Measurements from ENCODE around the gene TMEM131. TPM values are rescaled to one million over a fixed set of nuclear protein-coding genes. Genes with fewer than 3 reads are reported as not detected.
A peak's percentile ranks its signal among the peaks of the same experiment; 100 is the strongest.

The TMEM131 gene
- total RNA-seq, 2 donors from 2014 or later, result 20.0 to 21.4 TPM

- no peaks in the 10 kb centered on the region for H3K9me3 ChIP-seq
- intact Hi-C loops (cut with DNase I), result no loop called here
- peaks cover 5 to 8% of the 10 kb centered on the region in 2 donors for H3K36me3 ChIP-seq (replicated peaks in 1 of 2; ENCODE audit: insufficient read depth in 1 of 2, low read depth in 2 of 2)
- WGBS, 2 donors, result 54 to 73% methylated on average over 7 of the region's 7 CpGs
- TF ChIP-seq CTCF (IDR thresholded peaks at IDR 0.05) (peak in 2 of 7 experiments; percentile 20 to 33), POLR2A (IDR thresholded peaks at IDR 0.05) (no peak)
- H3K27me3 ChIP-seq, result no peaks in the 10 kb centered on the region
- H3K27ac ChIP-seq, result no peak overlapping the region
- ATAC-seq, result no peak
- no peak for DNase-seq
- H3K4me1 ChIP-seq, result no peaks in the 10 kb centered on the region
- H3K4me3 ChIP-seq, result no peak overlapping the region
Measured at GRCh38 chr2:97774425-97774824, 221.3 kb downstream of the TMEM131 start.

DNA sequence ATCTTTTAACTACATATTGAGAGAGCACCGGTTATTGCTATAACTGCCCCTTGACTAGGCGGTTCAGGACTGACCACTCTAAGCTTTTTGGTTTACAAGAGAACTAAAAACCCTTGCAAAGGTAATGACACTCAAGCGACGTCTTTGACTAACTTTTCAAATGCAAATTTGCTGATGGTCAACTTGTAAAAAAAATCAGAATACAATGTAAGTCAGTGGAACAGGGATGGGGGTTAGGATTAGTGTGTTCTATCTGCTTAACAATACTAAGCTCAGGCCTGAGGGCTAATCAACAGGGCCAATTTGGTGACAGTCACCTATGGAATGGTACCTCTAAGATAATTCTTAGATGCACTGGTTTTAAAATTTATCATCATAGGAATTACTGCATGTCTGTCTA, 225.3 kb downstream of the TMEM131 start:
- WGBS, 2 donors, result 57 to 60% methylated on average over 4 of the region's 4 CpGs
- Histone ChIP-seq H3K27ac (no peak overlapping the region), H3K36me3 (replicated peaks in 1 of 2; ENCODE audit: insufficient read depth in 1 of 2, low read depth in 2 of 2) (peaks cover 5% of the 10 kb centered on the region in 2 donors), H3K4me1 (no peaks in the 10 kb centered on the region), H3K4me3 (no peak overlapping the region), H3K9me3 (no peaks in the 10 kb centered on the region), H3K27me3 (no peaks in the 10 kb centered on the region)
- no peak for ATAC-seq
- intact Hi-C loops (cut with DNase I), result no loop called here
- DNase-seq, result no peak
- TF ChIP-seq POLR2A (IDR thresholded peaks at IDR 0.05) (no peak), CTCF (IDR thresholded peaks at IDR 0.05) (no peak)

DNA sequence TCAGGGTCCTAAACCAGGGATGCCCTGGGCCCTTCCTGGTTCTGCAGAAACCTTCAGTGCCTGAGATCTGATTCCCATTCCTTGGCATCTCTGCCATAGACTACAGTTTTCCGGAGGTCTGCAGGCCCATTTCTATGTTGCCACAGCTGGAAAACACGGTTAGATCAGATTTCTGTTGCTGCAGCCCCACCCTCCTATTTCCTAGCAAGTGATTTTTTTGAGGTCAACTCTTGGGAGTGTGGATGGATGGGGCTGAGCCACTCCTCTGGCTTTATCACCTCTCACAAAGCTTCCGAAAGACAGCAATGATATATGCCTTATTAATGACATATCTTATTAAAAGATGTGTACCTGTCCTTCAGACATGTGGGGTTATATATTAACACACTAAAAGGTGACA, 226.0 kb downstream of the TMEM131 start:
- TF ChIP-seq CTCF (IDR thresholded peaks at IDR 0.05) (no peak), POLR2A (IDR thresholded peaks at IDR 0.05) (no peak)
- Histone ChIP-seq H3K36me3 (replicated peaks in 1 of 2; ENCODE audit: insufficient read depth in 1 of 2, low read depth in 2 of 2) (peaks cover 0 to 5% of the 10 kb centered on the region in 2 donors), H3K27ac (no peak overlapping the region), H3K27me3 (no peaks in the 10 kb centered on the region), H3K9me3 (no peaks in the 10 kb centered on the region), H3K4me1 (no peaks in the 10 kb centered on the region), H3K4me3 (no peak overlapping the region)
- DNase-seq, result no peak
- ATAC-seq, result no peak
- WGBS, 2 donors, result 59% methylated on average over 3 of the region's 3 CpGs
- intact Hi-C loops (cut with DNase I), result no loop called here

DNA sequence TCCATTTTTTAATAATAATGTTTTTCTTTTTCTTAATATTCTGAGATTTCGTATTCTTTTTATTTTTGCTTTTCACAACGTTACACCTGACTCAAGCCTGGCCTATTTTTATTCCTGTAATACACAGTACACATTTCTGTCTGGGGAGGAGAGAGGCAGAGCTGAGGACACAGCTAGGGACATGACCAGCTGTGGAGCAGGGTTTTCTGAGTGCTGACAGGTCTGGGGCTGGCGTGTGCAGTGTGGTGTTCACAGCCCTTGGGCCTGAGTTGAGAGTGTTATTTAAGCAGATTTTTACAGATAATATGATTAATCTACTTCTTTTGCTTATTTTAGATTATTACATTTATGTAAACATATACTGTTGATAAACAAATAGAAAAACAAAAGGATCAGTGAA, 226.4 kb downstream of the TMEM131 start:
- WGBS, 2 donors, result 87 to 88% methylated on average over 3 of the region's 3 CpGs
- TF ChIP-seq CTCF (IDR thresholded peaks at IDR 0.05) (no peak), POLR2A (IDR thresholded peaks at IDR 0.05) (no peak)

GRCh38 chr2:97766567-97766966, 229.2 kb downstream of the TMEM131 start:
- ATAC-seq (no peak), DNase-seq (no peak)
- peaks cover 0 to 7% of the 10 kb centered on the region in 2 donors for H3K36me3 ChIP-seq (replicated peaks in 1 of 2; ENCODE audit: insufficient read depth in 1 of 2, low read depth in 2 of 2)
- H3K27me3 ChIP-seq, result no peaks in the 10 kb centered on the region
- no peak overlapping the region for H3K4me3 ChIP-seq
- no peaks in the 10 kb centered on the region for H3K4me1 ChIP-seq
- no peak overlapping the region for H3K27ac ChIP-seq
- TF ChIP-seq POLR2A (IDR thresholded peaks at IDR 0.05) (no peak), CTCF (IDR thresholded peaks at IDR 0.05) (no peak)
- 90 to 96% methylated on average over 5 of the region's 5 CpGs for WGBS, 2 donors
- intact Hi-C loops (cut with DNase I), result no loop called here
- H3K9me3 ChIP-seq, result no peaks in the 10 kb centered on the region

More for the DNA sequence above, 226.4 kb downstream of the TMEM131 start:
- intact Hi-C loops (cut with DNase I), result no loop called here
- no peak overlapping the region for H3K27ac ChIP-seq
- no peaks in the 10 kb centered on the region for H3K9me3 ChIP-seq
- H3K27me3 ChIP-seq, result no peaks in the 10 kb centered on the region
- no peak for DNase-seq
- no peak overlapping the region for H3K4me3 ChIP-seq
- peaks cover 0 to 5% of the 10 kb centered on the region in 2 donors for H3K36me3 ChIP-seq (replicated peaks in 1 of 2; ENCODE audit: insufficient read depth in 1 of 2, low read depth in 2 of 2)
- no peaks in the 10 kb centered on the region for H3K4me1 ChIP-seq
- no peak for ATAC-seq
